DMS53 treated with DMSO at 0.1 percent for 48 hours (cell line): ENCODE measurements around the gene ANKRD24.
A peak's percentile ranks its signal among the peaks of the same experiment; 100 is the strongest.
"Not testable (repeated sequence)": the region's sequence is repeated elsewhere in the genome, so short reads cannot be mapped to it uniquely, and the experiment has no call there.

Source experiments
- DNase-seq: peaks from one replicate; lab custom pipeline; 2025; ENCODE audit not compliant: unreplicated experiment; lab: John Stamatoyannopoulos, UW

ANKRD24 gene

DNA sequence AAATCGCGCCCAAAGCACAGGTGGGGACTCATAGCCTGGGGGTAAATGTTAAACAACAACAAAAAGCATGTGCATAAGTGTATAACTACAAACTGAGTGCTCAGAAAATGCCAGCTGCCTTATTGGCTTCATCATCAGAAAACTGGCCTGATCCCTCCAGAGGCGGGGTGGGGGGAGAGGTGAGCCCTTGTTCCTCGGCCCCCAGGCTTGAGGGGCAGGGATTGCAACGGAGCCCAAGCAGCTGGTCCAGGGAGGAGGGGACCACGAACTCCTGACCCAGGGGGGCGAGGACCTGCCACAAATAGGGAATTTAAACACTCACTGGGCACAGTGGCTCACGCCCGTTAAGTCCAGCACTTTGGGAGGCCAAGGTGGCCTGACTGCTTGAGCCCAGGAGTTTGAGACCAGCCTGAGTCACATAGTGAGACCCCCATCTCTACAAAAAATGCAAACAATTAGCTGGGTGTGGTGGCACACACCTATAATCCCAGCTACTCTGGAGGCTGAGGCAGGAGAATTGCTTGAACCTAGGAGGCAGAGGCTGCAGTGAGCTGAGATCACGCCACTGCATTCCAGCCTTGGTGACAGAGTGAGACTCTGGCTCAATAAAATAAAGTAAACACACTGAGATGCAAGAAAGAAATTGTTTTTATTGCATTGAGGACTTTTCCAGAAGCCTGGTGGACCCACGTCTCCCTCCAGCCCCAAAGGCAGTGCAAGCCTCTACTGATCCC is 8.8 kb upstream of the ANKRD24 start:
- DNase-seq, result no peak

DNA sequence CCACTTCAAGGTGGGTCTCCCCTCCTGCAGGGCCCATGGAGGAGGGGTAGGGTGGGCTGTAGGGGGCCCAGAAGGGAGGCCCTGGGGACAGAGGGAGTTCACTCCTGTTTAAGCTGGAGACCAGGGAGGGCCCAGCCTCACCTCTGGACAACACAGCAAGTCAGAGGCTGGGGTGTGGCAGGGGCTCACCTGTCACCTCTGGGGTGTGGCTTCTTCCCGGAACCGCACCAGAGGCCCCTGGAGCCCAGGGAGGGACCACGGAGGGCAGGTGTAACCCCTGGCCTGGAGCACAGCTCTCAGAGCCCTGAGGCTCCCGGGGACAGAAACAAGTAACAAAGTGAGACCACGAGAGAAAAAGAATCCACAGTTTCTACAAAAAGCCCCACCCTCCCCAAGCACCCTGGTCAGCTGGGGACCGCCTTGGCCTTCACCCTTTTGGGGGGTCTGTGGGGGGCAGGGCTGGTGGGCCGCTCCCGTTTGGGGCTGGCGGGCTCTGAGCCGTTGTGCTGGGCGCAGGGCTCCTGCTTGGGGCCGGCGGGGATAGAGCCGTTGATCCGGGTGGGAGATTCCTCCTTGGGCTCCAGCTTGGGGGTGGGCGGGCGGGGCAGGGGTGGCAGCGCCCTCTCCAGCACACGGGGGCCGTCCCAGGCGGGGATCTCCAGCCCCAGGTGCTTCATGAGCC is 8.1 kb upstream of the ANKRD24 start:
- no peak for DNase-seq

DNA sequence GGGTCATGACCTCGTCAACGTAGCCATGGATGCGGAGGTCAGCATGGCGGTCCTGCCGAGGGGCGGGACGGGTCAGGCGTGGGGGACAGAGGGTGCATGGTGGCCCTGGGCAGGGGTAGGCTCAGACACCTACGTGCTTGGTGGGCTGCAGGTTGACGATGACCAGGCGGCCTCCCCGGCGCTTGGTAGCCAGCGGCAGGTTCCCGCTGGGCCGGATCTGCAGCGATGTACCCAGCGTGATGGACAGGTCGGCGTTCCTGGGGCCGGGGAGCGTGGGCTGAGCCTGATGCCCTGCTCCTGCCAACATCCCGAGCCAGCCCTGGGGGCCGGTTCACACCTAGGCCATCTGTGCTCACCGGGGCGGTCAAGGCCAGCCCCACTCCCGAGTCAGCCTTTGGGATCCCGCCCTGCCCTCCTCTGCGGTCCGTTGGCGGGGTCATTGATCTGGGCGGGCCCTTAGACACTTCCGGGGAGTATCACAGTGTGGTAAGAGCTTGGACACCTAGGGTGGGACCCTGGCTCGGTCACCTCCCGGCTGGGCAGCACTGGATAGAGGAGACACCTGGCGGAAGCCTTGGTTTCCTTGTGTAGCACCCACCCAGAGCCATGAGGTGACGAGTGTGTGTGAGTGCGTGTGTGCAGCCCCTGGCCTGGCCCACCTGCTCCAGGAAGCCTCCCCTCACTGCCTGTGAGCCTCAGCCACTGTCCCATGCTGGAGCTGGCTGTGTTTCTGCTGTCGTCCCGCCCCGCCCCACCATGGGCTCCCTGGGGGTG is 7.4 kb upstream of the ANKRD24 start:
- no peak for DNase-seq

DNA sequence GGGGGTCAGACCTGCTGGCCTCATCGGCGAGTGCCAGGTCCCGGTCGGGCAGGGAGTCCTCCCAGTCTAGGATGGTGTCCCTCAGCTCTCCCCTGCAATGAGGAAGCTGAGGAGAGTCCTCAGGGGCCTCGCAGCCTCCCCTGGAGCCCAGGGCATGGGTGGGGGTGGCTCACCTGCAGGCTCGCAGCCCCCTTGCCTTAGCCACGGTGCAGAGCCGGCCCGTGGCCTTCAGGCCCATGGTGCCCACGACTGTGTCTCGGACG is 6.9 kb upstream of the ANKRD24 start:
- no peak for DNase-seq

DNA sequence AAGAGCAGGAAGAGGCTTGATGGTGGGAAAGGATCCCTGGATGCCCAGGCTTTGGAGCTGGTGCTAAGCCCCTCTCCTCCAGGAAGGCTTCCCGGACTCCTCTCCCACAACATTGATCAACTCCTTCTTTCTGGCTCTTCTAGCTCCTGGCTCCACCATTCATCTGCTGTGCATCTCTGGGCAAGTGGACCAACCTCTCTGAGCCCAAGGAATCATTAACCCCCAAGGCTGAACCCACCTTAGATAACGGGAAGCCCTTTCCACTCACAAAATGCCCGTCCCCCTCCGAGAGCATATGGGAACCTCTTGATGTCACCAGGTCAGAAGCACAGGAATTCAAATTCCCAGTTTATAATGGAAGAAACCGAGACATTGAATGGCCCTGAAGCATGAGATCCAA is 5.3 kb upstream of the ANKRD24 start:
- no peak for DNase-seq

DNA sequence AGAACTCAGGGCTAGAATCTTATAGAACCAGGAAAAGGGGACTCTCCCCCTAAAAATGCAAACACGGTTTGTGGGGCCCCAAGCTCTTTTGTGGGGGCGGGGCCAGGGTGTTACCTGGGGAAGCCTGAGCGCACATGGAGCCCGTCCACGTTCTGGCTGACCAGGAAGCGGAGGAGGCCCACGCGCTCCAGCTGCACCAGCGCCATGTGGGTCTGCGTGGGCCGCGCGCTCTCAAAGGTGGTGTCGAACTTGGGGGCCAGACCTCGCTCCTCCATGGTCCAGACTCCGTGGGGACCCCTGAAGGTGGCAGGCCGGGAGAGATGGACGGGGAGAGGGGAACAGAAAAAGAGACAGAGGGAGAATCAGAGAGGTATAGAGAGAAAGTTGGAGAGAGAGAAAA is 3.5 kb upstream of the ANKRD24 start:
- no peak for DNase-seq

DNA sequence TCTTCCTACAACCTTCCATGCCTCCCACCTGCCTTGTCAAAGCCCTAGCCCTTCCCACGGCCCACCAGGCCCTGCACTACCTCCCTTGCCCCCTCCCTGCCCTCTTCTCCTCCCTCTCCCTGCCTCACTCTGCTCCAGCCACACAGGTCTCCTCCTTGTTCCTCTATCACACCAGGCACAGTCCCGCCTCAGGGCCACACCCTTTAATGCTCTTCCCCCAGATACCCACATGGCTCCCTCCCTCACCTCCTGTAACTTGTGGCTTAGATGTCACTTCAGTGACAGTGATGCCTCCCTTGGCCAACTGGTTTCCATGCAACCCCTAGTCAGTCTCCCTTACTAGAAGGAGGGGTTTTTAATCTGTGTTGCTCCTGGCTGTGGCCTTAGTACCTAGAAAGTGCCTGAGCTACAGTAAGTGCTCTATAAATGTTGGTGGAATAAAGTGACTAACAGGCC is 1.4 kb upstream of the ANKRD24 start:
- no peak for DNase-seq

DNA sequence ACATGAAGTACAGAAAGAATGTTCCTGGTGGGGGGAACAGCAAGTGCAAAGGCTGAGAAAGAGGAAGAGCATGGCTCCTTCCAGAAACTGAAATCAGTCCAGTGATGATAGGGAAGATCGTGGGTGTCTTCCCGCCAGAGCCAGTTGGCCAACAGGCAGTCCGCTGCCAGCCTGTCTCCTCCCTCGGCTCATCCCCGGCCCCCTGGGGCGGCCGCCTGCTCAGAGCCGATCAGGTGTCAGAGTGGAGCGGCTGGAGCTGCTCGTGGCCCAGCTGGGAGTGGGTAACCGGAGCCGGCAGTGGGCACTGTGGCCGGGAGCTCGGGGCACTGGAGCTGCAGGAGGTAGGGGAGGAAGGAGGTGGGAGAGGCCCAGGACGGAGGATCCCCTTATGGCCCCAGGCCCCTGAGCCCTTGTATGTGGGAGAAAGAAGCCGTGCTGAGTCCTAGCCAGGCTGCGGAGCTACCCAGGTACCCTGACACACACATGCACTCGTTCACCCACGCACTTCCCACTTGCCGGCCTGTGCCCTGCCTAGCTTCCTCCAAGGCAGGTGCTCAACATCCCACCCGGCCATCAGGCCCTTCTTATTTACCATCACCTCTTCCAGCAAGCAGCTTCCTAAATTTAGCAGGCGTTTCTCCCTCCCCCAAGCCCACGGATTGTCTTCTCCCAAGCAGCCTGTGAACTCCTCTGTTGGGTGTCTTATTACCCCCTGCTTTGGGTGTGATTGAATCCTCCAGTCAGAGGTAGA is 1.7 kb downstream of the ANKRD24 start:
- DNase-seq, result no peak

DNA sequence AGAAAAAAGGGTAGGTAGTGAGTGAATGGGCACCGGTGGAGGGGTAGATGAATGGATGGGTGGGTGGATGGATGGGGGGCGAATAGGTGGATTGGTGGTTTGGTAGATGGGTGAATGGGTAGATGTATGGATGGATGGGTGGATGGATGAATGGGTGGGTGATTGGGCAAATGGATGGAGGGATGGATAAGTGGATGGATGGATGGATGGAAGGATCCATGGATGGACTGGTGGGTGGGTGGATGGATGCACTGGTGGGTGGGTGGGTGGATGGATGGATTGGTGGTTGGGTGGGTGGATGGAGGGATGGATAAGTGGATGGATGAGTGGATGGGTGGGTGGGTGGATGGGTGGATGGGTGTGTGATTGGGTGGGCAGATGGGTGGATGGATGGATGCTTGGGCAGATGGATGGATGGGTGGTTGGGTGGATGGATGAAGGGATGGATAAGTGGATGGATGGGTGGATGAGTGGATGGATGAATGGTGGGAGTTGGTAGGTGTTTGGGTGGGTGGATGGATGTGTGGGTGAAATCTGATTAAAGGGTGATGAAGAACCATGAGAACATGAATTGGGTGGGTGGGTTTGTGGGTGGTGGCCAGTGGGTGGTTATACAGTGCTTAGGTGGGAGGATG is 2.3 kb downstream of the ANKRD24 start:
- DNase-seq, result no peak

DNA sequence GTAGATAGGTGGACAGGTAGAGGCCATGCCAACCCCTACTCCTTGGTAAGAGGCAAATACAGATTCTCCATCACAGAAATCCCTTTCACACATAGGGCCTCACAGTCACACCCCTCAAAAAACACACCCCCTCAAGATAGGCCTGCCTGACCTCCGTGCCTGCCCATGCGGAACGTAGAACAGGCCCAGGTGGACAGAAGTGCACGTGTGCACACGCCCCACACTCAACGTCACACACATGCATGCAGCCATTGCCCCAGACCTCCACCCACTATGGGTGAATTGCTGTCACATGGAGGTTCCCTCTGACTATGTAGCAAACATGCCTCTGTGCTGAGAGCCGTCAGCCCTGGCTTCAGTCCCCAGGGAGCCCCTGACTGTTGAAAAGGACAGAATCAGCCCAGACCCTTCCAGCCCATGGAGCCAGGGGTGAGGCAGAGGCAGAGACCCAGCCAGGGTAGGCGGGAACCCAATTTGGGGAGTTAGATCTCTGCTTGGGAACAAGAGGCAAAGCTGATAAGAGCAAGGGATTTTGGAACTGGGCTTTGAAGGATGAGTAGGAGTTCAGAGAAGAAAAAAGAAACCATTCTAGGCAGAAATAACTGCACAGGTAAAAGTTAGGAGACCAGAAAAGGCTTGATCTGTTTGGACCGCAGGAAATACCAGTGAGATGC is 3.1 kb downstream of the ANKRD24 start:
- no peak for DNase-seq

DNA sequence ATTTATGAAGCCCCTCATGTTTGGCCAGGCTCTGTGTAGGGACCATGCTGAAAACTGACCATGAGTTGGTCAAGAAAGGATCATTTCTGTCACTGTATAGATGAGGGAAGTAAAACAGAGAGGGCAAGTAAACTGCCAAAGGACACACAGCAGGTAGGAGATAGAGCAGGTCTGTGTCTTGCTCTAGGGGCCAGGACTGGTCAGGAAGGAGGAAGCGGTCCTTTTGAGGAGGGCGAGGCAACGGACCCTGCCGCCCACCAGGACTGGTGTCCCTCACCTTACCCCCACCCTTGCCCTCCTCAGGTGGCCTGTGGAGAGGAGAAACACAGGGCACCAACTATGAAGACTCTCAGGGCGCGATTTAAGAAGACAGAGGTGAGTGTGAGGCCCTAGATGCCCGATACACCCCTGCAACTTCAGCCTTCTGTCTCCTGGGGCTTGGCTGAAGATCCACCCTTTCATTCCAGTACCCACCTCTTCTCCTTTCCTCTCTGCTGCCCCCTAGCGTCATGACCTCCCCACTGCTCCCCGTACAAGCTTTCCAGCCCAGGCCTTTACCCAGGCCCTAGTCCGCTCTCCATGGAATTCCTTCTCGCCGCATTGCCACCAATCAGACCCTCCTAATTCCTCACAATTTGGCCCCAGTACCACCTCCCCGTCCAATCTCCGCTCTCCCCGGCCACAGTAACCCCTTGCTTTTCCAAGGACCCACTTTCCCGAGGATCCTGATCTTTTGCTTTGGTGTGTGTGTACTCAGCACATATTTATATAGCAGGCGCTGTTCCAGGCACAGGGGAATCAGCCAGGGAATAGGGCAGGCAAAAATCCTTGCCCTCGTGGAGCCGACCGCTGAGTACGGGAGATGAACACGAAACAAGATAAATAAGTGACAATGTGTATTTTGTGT is 3.9 kb downstream of the ANKRD24 start:
- peak; percentile 20 for DNase-seq

DNA sequence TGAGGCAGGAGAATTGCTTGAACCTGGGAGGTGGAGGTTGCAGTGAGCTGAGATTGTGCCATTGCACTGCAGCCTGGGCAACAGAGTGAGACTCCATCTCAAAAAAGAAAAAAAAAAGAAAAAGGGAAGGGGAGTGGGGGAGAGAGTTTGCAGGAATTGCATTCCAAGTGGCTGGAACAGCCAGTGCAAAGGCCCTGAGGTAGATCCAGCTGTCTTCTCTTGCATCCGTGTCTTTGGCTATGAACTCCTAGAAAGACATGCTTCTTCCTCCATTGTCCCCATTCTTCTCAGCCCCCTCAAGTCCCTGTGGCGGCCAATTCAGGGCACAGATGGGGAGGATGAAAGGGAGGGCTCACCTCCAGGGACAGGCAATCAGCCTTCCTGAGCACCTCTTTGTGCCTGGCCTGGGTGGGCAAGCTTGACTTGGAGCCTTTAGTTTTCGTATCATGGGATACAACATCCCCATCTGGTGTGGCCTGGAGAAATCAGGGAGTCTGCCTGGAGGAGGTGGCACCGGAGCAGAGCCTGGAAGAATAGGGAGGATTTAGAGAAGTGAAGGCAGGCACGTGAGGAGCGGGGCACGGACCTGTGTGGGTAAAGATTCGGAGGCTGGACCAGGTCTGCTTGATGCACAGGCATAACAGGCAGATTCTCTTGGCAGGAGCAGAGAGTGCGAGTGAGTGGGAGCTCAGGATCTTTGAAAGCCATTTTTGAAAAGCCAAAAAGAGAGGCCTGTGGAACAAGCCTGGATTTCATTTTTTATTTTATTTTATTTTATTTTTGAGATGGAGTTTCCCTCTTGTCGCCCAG is 5.0 kb downstream of the ANKRD24 start:
- no peak for DNase-seq

DNA sequence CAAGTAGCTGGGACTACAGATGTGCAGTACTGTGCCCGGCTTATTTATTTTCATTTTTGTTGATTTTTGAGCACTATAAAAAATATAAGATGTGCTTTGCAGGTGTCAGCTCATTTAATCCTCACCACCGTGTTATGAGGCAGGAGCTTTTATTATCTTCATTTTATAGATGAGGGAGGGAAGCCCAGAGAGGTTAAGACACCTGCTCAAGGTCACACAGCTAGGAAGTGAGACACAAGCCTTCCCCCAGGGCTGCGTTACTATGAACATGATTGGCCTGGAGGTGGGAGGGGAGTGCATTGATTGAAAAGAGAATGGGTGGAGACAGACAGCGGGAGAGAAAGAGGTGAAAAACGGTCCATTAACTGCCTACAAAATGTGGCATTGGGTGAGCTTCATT is 7.2 kb downstream of the ANKRD24 start:
- no peak for DNase-seq

DNA sequence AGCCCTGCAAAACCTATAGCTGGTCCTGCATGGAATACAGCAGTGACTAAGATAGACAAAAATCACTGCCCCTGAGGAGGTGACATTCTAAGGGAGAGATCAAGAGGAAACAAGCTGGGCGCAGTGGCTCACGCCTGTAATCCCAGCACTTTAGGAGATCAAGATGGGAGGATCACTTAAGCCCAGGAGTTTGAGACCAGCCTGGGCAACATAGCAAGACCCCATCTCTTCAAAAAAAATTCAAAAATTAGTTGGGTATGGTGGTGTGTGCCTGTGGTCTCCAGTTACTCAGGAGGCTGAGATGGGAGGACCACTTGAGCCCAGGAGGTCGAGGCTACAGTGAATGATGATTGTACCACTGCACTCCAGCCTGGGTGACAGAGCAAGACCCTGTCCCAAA is 10.0 kb downstream of the ANKRD24 start:
- not testable (repeated sequence) for DNase-seq

DNA sequence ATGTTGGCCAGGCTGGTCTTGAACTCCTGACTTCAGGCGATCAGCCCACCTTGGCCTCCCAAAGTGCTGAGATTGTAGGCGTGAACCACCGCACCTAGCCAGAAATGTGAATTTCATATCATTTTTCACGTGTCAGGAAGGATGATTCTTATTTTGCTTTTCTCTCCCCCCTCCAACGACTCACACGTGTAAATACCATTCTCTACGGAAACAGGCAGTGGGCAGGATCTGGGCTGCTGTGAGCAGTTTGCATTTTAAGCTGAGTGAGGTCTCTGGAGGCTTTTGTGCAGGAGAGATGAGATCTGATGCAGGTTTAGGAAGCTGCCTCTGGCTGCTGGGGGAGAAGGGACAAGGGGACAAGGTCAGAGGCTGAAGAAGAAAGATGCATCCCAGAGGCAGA is 11.9 kb downstream of the ANKRD24 start:
- DNase-seq, result no peak

DNA sequence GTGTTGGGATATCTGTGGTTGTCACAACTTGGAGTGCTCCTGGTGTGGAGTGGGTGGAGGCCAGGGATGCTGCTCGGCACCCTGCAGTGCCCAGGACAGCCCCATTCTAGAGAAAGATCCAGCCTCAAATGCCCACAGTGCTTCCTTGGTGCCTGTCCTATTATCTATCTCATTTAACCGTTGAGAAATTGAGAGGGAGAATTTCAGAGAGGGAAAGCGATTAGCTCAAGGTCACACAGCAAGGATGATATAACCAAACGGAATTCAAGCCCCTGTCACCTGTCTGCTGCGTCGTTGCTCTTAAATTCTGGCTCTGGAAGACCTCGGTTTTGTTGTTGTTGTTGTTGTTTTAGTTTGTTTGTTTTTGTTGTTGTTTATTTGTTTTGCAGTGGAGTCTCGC is 13.5 kb downstream of the ANKRD24 start:
- no peak for DNase-seq

DNA sequence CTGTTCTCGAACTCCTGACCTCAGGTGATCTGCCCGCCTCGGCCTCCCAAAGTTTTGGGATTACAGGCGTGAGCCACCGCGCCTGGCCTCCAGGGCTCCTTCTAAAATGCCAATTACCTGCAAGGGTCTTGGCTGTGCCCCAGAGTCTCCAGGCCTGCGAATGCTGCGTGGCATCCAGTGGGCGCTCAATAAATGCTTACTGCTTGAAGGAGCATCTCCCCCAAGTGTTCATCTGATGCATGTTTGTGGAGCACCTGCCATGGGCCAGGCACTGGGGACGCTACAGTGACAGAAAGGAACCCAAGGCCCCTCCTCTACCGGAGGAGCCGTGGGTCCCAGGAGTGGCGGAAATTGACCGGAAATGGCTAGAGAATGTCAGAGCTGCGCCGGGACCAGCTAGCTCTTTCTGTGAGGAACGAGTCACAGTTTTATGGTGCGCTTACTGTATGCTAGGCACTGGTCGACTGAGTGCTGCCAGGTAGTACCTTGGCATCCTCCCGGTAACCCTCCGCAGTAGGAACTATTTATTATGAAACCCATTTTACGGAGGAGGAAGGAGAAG is 14.2 kb downstream of the ANKRD24 start:
- no peak for DNase-seq

DNA sequence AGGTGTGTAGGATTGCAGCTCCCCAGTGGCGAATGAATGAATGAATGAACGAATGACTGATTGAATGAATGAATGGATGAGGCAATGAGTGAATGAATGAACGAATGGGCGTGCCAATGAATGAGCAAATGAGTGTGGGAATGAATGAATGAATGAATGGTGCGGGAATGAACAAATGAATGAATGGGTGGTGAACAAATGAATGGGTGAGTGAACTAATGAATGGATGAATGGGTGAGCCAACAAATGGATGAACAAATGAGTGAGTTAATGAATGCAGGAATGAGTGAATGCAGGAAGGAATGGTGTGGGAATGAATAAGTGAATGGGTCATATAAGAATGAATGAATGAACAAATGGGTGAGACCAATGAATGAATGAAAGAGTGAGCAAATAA is 14.7 kb downstream of the ANKRD24 start:
- DNase-seq, result no peak
